IMR-90 (cell line): ENCODE data around the gene LARP7. TPM values are rescaled to one million over a fixed set of nuclear protein-coding genes. Genes with fewer than 3 reads are reported as not detected.

Experiments
- ATAC-seq: fragments of 200-7000 bp; cut with Tn5 transposase; 2 replicates; pipeline ENCODE4 v1.9.1; 2020; ENCODE audit warnings: low read depth, mild to moderate bottlenecking, moderate library complexity
- BruUV-seq: library from RNA; stranded (reverse); fragments of 400-500 nt; replicated peaks from 2 replicates; lab custom pipeline; 2021; lab: Mats Ljungman, UMichigan
- CTCF ChIA-PET: fragments of 300-600 bp; formaldehyde crosslinking; extraction: SDS; loops from one replicate; lab custom pipeline; 2021; ENCODE audit warnings: antibody characterized with exemption; lab: Yijun Ruan, JAX
- POLR2A ChIA-PET: fragments of 300-600 bp; sonication (Branson Sonifier 250); formaldehyde crosslinking; loops from one replicate; lab custom pipeline; 2022; ENCODE audit warnings: antibody characterized with exemption; ENCODE audit not compliant: unreplicated experiment; lab: Charles Lee
- DNase-seq: peaks from one replicate; pipeline ENCODE4 v3.0.0; 2013
- H2AFZ ChIP-seq: replicated peaks from 2 replicates; pipeline ENCODE3; 2013; ENCODE audit warnings: low read length, mild to moderate bottlenecking; ENCODE audit not compliant: poor library complexity
- H2AK5ac ChIP-seq: 2 replicates; pipeline ENCODE4 v1.6.1; 2013; ENCODE audit warnings: low read depth, low read length, inconsistent platforms
- H2AK9ac ChIP-seq: replicated peaks from 2 replicates; pipeline ENCODE3; 2013; ENCODE audit warnings: mild to moderate bottlenecking, low read depth, low read length, moderate library complexity; ENCODE audit not compliant: poor library complexity
- H2BK120ac ChIP-seq: 2 replicates; pipeline ENCODE4 v1.6.1; 2013; ENCODE audit warnings: low read depth, low read length, inconsistent platforms
- H2BK15ac ChIP-seq: 3 replicates; pipeline ENCODE4 v1.6.1; 2013; ENCODE audit warnings: low read depth, low read length, inconsistent platforms
- H2BK20ac ChIP-seq: 2 replicates; pipeline ENCODE4 v1.6.1; 2013; ENCODE audit warnings: low read depth, mild to moderate bottlenecking, inconsistent platforms, low read length, moderate library complexity
- H2BK5ac ChIP-seq: 2 replicates; pipeline ENCODE4 v1.6.1; 2013; ENCODE audit warnings: mild to moderate bottlenecking, low read depth, low read length, inconsistent platforms; ENCODE audit not compliant: poor library complexity, severe bottlenecking
- H3K14ac ChIP-seq: replicated peaks from 2 replicates; pipeline ENCODE4 v1.6.1; 2013; ENCODE audit warnings: low read depth, low read length, inconsistent platforms
- H3K18ac ChIP-seq: 2 replicates; pipeline ENCODE4 v1.6.1; 2013; ENCODE audit warnings: low read depth, low read length, control low read depth
- H3K23ac ChIP-seq: 2 replicates; pipeline ENCODE4 v1.6.1; 2013; ENCODE audit warnings: low read depth, low read length, inconsistent platforms
- H3K27ac ChIP-seq: 2 replicates; pipeline ENCODE4 v1.5.1; 2013; ENCODE audit warnings: mild to moderate bottlenecking, control low read depth, low read length; ENCODE audit not compliant: insufficient read depth
- H3K27me3 ChIP-seq: 2 replicates; pipeline ENCODE4 v1.6.1; 2013; ENCODE audit warnings: low read length; ENCODE audit not compliant: control insufficient read depth, insufficient read depth
- H3K36me3 ChIP-seq: 2 replicates; pipeline ENCODE4 v1.6.1; 2013; ENCODE audit warnings: low read length, mixed read lengths; ENCODE audit not compliant: control insufficient read depth, insufficient read depth
- H3K4ac ChIP-seq: 2 replicates; pipeline ENCODE4 v1.6.1; 2013; ENCODE audit warnings: low read depth, low read length, inconsistent platforms
- H3K4me1 ChIP-seq: 2 replicates; pipeline ENCODE4 v1.6.1; 2013; ENCODE audit warnings: low read length, mixed read lengths; ENCODE audit not compliant: control insufficient read depth, insufficient read depth
- H3K4me2 ChIP-seq: 2 replicates; pipeline ENCODE4 v1.6.1; 2013; ENCODE audit warnings: low read depth, mild to moderate bottlenecking, control low read depth, low read length, moderate library complexity
- H3K4me3 ChIP-seq: 2 replicates; pipeline ENCODE4 v1.5.1; 2013; ENCODE audit warnings: low read depth, mild to moderate bottlenecking, control low read depth, low read length, moderate library complexity; ENCODE audit not compliant: insufficient read depth
- H3K56ac ChIP-seq: 2 replicates; pipeline ENCODE4 v1.6.1; 2013; ENCODE audit warnings: low read length, inconsistent platforms; ENCODE audit not compliant: insufficient read depth; ENCODE audit errors: extremely low read depth
- H3K79me1 ChIP-seq, 2 experiments: 2 replicates each; pipeline ENCODE4 v1.6.1; 2013; ENCODE audit warnings: low read length in 2 of 2, inconsistent platforms in 1 of 2, low read depth in 1 of 2
- H3K9ac ChIP-seq: 2 replicates; pipeline ENCODE4 v1.6.1; 2013; ENCODE audit warnings: low read depth, low read length, control low read depth
- H3K9me1 ChIP-seq: 2 replicates; pipeline ENCODE4 v1.6.1; 2013; ENCODE audit warnings: low read length, inconsistent platforms; ENCODE audit not compliant: insufficient read depth
- H3K9me3 ChIP-seq: 2 replicates; pipeline ENCODE4 v1.6.1; 2013; ENCODE audit warnings: low read length; ENCODE audit not compliant: control insufficient read depth, insufficient read depth
- H4K20me1 ChIP-seq: 2 replicates; pipeline ENCODE4 v1.6.1; 2013; ENCODE audit warnings: low read length, inconsistent platforms; ENCODE audit not compliant: insufficient read depth
- H4K5ac ChIP-seq: 2 replicates; pipeline ENCODE4 v1.6.1; 2013; ENCODE audit warnings: mild to moderate bottlenecking, low read depth, low read length, control low read depth
- H4K8ac ChIP-seq, 2 experiments: 2 replicates each; pipeline ENCODE4 v1.6.1; 2013; ENCODE audit warnings: low read depth in 2 of 2, low read length in 2 of 2, control low read depth in 1 of 2, inconsistent platforms in 1 of 2
- H4K91ac ChIP-seq: 2 replicates; pipeline ENCODE4 v1.6.1; 2013; ENCODE audit warnings: low read depth, low read length, inconsistent platforms; ENCODE audit not compliant: insufficient read depth
- BHLHE40 ChIP-seq: fragments of 150-350 bp; IDR thresholded peaks from 2 replicates; pipeline ENCODE4 v1.6.1; 2016; ENCODE audit warnings: mild to moderate bottlenecking, low read depth, low read length
- CEBPB ChIP-seq: IDR thresholded peaks from 2 replicates; pipeline ENCODE4 v1.6.1; 2012; ENCODE audit warnings: low read depth, low read length, improper control_type of control experiment
- CHD1 ChIP-seq: IDR thresholded peaks from 2 replicates; pipeline ENCODE4 v1.6.1; 2012; ENCODE audit warnings: low read depth, low read length, improper control_type of control experiment
- FOS ChIP-seq: fragments of 150-350 bp; IDR thresholded peaks from 2 replicates; pipeline ENCODE4 v1.6.1; 2016; ENCODE audit warnings: low read depth, low read length
- MAFK ChIP-seq: IDR thresholded peaks from 2 replicates; pipeline ENCODE4 v1.6.1; 2012; ENCODE audit warnings: low read depth, low read length, improper control_type of control experiment
- MAZ ChIP-seq: IDR thresholded peaks from 2 replicates; pipeline ENCODE4 v1.6.1; 2012; ENCODE audit warnings: low read depth, mild to moderate bottlenecking, low read length, improper control_type of control experiment, moderate library complexity, borderline replicate concordance
- MXI1 ChIP-seq: IDR thresholded peaks from 2 replicates; pipeline ENCODE4 v1.6.1; 2012; ENCODE audit warnings: low read depth, mild to moderate bottlenecking, low read length, moderate library complexity, borderline replicate concordance
- NFE2L2 ChIP-seq: fragments of 150-350 bp; IDR thresholded peaks from 2 replicates; pipeline ENCODE4 v1.6.1; 2016; ENCODE audit warnings: low read depth, mild to moderate bottlenecking, low read length
- POLR2A ChIP-seq: IDR thresholded peaks from 2 replicates; pipeline ENCODE4 v1.6.1; 2012; ENCODE audit warnings: mild to moderate bottlenecking, low read depth, low read length
- RAD21 ChIP-seq: IDR thresholded peaks from 2 replicates; pipeline ENCODE4 v1.6.1; 2012; ENCODE audit warnings: low read length, improper control_type of control experiment
- RCOR1 ChIP-seq: IDR thresholded peaks from 2 replicates; pipeline ENCODE4 v1.6.1; 2012; ENCODE audit warnings: mild to moderate bottlenecking, low read length, improper control_type of control experiment; ENCODE audit not compliant: insufficient replicate concordance
- RFX5 ChIP-seq: IDR thresholded peaks from 2 replicates; pipeline ENCODE4 v1.8.0; 2012; ENCODE audit warnings: low read depth, mild to moderate bottlenecking, low read length, moderate library complexity
- SMC3 ChIP-seq: fragments of 150-350 bp; IDR thresholded peaks from 2 replicates; pipeline ENCODE4 v1.6.1; 2016; ENCODE audit warnings: low read depth, mild to moderate bottlenecking, antibody characterized with exemption, low read length, moderate library complexity
- whole genome bisulfite sequencing, 2 experiments: methylation state at CpG; one replicate each; pipeline versions ENCODE4 v1.1.5 to v1.1.7; 2013; ENCODE audit warnings: missing lambda C conversion rate in 2 of 2; ENCODE audit not compliant: insufficient read length in 1 of 2; ENCODE audit errors: extremely low coverage in 2 of 2; 5-methylcytosine and 5-hydroxymethylcytosine counted together
- dilution Hi-C: fragments of 300-500 bp; cut with HindIII; formaldehyde crosslinking; loops from one replicate; pipeline ENCODE4 v1.14.3; 2018; ENCODE audit warnings: low sequenced_read_pairs; ENCODE audit not compliant: unreplicated experiment
- in situ Hi-C: fragments of 300-500 bp; cut with MboI; formaldehyde crosslinking; loops from 3 replicates; pipeline ENCODE4 v1.14.3; 2019; ENCODE audit warnings: low sequenced_read_pairs, inconsistent platforms, mixed read lengths
- intact Hi-C: fragments of 100-400 bp; cut with micrococcal nuclease; formaldehyde crosslinking; loops from 2 replicates; pipeline ENCODE4 v1.10.0; 2022
- polyA plus RNA-seq, 3 experiments: library from polyadenylated mRNA; depleted of rRNA; stranded (reverse); fragments of >200 nt; gene quantifications; 2 replicates each; pipeline ENCODE4 v1.2.3, GENCODE V29; 2012; ENCODE audit warnings: low replicate concordance in 1 of 3
- total RNA-seq: library from RNA; depleted of rRNA; stranded (reverse); fragments of >200 nt; gene quantifications from 2 replicates; pipeline ENCODE4 v1.2.3, GENCODE V29; 2012
- TF ChIP-seq, protein P1 (sequence below): fragments of 150-350 bp; IDR thresholded peaks from 2 replicates; pipeline ENCODE4 v1.6.1; 2016; ENCODE audit warnings: low read depth, mild to moderate bottlenecking, low read length, moderate library complexity, borderline replicate concordance
- TF ChIP-seq, protein P2 (sequence below): conservative IDR thresholded peaks from 2 replicates; pipeline ENCODE4 v1.5.1; 2012; ENCODE audit warnings: mild to moderate bottlenecking, low read depth, low read length, improper control_type of control experiment

The LARP7 gene
- total and polyA plus RNA-seq, 2 of the 4 experiments (the other 2 are of a cell fraction), result 5.9 to 15.3 TPM

DNA sequence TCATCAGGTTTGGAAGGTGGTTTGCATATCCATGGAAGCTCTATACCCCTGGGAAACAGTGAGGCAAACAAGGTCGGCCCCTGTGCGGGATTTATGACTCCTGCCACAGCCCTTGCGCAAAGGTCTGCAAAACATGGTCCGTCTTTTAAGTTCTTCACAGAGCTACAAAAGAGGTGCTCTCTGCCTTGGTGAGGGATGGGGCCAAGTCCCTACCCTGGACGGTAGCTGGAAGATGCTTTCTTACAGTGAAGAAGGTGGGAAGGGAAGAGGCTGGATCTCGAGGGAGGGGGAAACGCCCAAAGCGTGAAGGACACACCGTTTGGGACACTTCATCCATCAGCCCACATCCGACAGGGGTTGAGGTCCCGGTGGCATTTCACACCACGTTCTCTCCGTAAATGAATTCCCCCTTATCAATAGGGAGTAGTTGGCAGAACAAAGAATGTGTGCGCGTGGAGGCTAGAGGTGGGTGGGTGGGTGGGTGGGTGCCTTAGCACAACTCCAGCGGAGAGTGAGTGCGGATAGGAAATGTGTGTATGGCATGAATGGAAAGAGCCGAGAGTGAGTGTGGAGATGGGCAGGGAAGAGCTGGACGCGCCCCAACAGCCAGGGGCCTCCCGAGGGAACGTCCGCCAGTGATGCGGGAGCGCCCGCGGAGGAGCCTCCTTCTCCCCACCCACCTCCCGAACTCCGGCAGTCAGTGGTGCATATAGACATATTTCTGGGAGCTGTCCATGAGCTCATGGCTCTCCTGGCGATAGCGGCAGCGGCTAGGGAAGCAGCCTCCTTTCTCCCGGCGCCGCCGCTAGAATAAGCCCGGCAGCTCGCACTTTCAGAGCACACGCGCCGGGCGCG is 68.3 kb downstream of the LARP7 start:
- intact Hi-C loops, result no loop called here
- H3K14ac ChIP-seq, result no peak overlapping the region
- peak overlapping the region; percentile 79 for H3K4me2 ChIP-seq
- ChIA-PET CTCF (no interaction called here), POLR2A (no interaction called here)
- H3K23ac ChIP-seq, result no peak overlapping the region
- dilution Hi-C loops, result no loop called here
- no peaks in the 10 kb centered on the region for H4K20me1 ChIP-seq
- H2BK20ac ChIP-seq, result no peak overlapping the region
- no peak overlapping the region for H3K4me3 ChIP-seq
- H3K79me1 ChIP-seq, result no peaks in the 10 kb centered on the region
- peaks cover 23% of the 10 kb centered on the region for H3K27me3 ChIP-seq
- no peak overlapping the region for H3K56ac ChIP-seq
- H3K18ac ChIP-seq, result no peak overlapping the region
- no peak overlapping the region for H3K9ac ChIP-seq
- H2BK120ac ChIP-seq, result no peak overlapping the region
- H2BK15ac ChIP-seq, result no peak overlapping the region
- H4K91ac ChIP-seq, result no peak overlapping the region
- H3K9me1 ChIP-seq, result no peaks in the 10 kb centered on the region
- H3K4ac ChIP-seq, result no peak overlapping the region
- no peak overlapping the region for H4K8ac ChIP-seq
- H2AFZ ChIP-seq, result peak overlapping the region; percentile 76
- H2AK9ac ChIP-seq, result no peak overlapping the region
- WGBS, 2 experiments, result no CpG with 5 or more reads among the region's 43 CpGs
- no peaks in the 10 kb centered on the region for H3K9me3 ChIP-seq
- H4K5ac ChIP-seq, result no peak overlapping the region
- no TSS peak for BruUV-seq
- peak; percentile 96 for ATAC-seq
- no peak overlapping the region for H2AK5ac ChIP-seq
- H3K4me1 ChIP-seq, result no peaks in the 10 kb centered on the region; the same call in 1 of the 2 replicates
- no peaks in the 10 kb centered on the region for H3K36me3 ChIP-seq
- no peak overlapping the region for H2BK5ac ChIP-seq
- peak; percentile 58 for DNase-seq
- no peak overlapping the region for H3K27ac ChIP-seq
- in situ Hi-C loops, result no loop called here
- no peak for TF ChIP-seq POLR2A
- TF ChIP-seq MXI1, result no peak
- no peak for TF ChIP-seq MAZ
- TF ChIP-seq CEBPB, result no peak
- TF ChIP-seq, protein P1, sequence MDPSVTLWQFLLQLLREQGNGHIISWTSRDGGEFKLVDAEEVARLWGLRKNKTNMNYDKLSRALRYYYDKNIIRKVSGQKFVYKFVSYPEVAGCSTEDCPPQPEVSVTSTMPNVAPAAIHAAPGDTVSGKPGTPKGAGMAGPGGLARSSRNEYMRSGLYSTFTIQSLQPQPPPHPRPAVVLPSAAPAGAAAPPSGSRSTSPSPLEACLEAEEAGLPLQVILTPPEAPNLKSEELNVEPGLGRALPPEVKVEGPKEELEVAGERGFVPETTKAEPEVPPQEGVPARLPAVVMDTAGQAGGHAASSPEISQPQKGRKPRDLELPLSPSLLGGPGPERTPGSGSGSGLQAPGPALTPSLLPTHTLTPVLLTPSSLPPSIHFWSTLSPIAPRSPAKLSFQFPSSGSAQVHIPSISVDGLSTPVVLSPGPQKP, result no peak
- TF ChIP-seq RAD21, result no peak
- no peak for TF ChIP-seq MAFK
- no peak for TF ChIP-seq BHLHE40
- no peak for TF ChIP-seq RFX5
- TF ChIP-seq RCOR1, result no peak
- TF ChIP-seq NFE2L2, result no peak
- TF ChIP-seq CHD1, result no peak
- no peak for TF ChIP-seq FOS
- no peak for TF ChIP-seq SMC3
- TF ChIP-seq, protein P2, sequence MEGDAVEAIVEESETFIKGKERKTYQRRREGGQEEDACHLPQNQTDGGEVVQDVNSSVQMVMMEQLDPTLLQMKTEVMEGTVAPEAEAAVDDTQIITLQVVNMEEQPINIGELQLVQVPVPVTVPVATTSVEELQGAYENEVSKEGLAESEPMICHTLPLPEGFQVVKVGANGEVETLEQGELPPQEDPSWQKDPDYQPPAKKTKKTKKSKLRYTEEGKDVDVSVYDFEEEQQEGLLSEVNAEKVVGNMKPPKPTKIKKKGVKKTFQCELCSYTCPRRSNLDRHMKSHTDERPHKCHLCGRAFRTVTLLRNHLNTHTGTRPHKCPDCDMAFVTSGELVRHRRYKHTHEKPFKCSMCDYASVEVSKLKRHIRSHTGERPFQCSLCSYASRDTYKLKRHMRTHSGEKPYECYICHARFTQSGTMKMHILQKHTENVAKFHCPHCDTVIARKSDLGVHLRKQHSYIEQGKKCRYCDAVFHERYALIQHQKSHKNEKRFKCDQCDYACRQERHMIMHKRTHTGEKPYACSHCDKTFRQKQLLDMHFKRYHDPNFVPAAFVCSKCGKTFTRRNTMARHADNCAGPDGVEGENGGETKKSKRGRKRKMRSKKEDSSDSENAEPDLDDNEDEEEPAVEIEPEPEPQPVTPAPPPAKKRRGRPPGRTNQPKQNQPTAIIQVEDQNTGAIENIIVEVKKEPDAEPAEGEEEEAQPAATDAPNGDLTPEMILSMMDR, result no peak
